Urinary bladder (tissue), 4 donors: ENCODE results near the gene CAPZB. TPM values are rescaled to one million over a fixed set of nuclear protein-coding genes. Genes with fewer than 3 reads are reported as not detected.

Experiments
- DNase-seq: peaks from one replicate; pipeline ENCODE4 v3.0.0-alpha.2; 2015; ENCODE audit errors: extremely low spot score
- H3K27ac ChIP-seq: one replicate; pipeline ENCODE4 v1.5.1; 2013; ENCODE audit warnings: low read depth, mild to moderate bottlenecking, moderate library complexity
- H3K36me3 ChIP-seq: one replicate; pipeline ENCODE4 v1.6.1; 2013; ENCODE audit warnings: mild to moderate bottlenecking, moderate library complexity; ENCODE audit not compliant: insufficient read depth
- H3K4me1 ChIP-seq: one replicate; pipeline ENCODE4 v1.6.1; 2013; ENCODE audit warnings: mild to moderate bottlenecking, moderate library complexity; ENCODE audit not compliant: insufficient read depth
- H3K4me3 ChIP-seq: one replicate; pipeline ENCODE4 v1.5.1; 2013; ENCODE audit warnings: low read depth, low read length
- WGBS: extraction: QIAGEN DNeasy Blood & Tissue Kit; methylation state at CpG from one replicate; pipeline ENCODE4 v1.1.7; 2013; 5-methylcytosine and 5-hydroxymethylcytosine counted together
- polyA plus RNA-seq: library from polyadenylated mRNA; stranded (reverse); fragments of 200-250 nt; gene quantifications from one replicate; pipeline ENCODE4 v1.2.3, GENCODE V29; 2013
- total RNA-seq: library from RNA; depleted of rRNA; stranded (reverse); fragments of >200 nt; gene quantifications from one replicate; pipeline ENCODE4 v1.2.3, GENCODE V29; 2014
- donor health status: healthy with polysubstance abuse.
- donor health status: healthy.

CAPZB gene
- total and polyA plus RNA-seq, 2 donors, result 77.1 to 372 TPM

- 64% methylated on average over 16 of the region's 16 CpGs for WGBS
- peak overlapping the region; percentile 51 for H3K27ac ChIP-seq
- H3K4me1 ChIP-seq, result peaks cover 1% of the 10 kb centered on the region
- no peak overlapping the region for H3K4me3 ChIP-seq
- DNase-seq, result no peak
- H3K36me3 ChIP-seq, result no peaks in the 10 kb centered on the region
Measured at GRCh38 chr1:19430121-19431068, 54.9 kb downstream of the CAPZB start.

GRCh38 chr1:19429611-19430010 is 55.7 kb downstream of the CAPZB start:
- peak overlapping the region; percentile 55 for H3K27ac ChIP-seq
- DNase-seq, result no peak
- H3K36me3 ChIP-seq, result no peaks in the 10 kb centered on the region
- 52% methylated on average over 4 of the region's 4 CpGs for whole genome bisulfite sequencing
- peaks cover 1% of the 10 kb centered on the region for H3K4me1 ChIP-seq
- H3K4me3 ChIP-seq, result no peak overlapping the region

- Histone ChIP-seq H3K36me3 (no peaks in the 10 kb centered on the region), H3K27ac (peak overlapping the region; percentile 79), H3K4me3 (no peak overlapping the region), H3K4me1 (peaks cover 5% of the 10 kb centered on the region)
- 27% methylated on average over 14 of the region's 14 CpGs for WGBS
- DNase-seq, result no peak
Measured at GRCh38 chr1:19427087-19427781, 58.1 kb downstream of the CAPZB start.

GRCh38 chr1:19426294-19427086 is 58.8 kb downstream of the CAPZB start:
- no peak for DNase-seq
- peaks cover 5% of the 10 kb centered on the region for H3K4me1 ChIP-seq
- WGBS, result 28% methylated on average over 13 of the region's 13 CpGs
- H3K4me3 ChIP-seq, result no peak overlapping the region
- H3K27ac ChIP-seq, result peak overlapping the region; percentile 79
- H3K36me3 ChIP-seq, result no peaks in the 10 kb centered on the region

GRCh38 chr1:19425646-19426239 is 59.6 kb downstream of the CAPZB start:
- no peak for DNase-seq
- Histone ChIP-seq H3K4me3 (no peak overlapping the region), H3K36me3 (no peaks in the 10 kb centered on the region), H3K4me1 (peaks cover 7% of the 10 kb centered on the region), H3K27ac (peak overlapping the region; percentile 79)
- 59% methylated on average over 6 of the region's 6 CpGs for WGBS

GRCh38 chr1:19424651-19425570 is 60.4 kb downstream of the CAPZB start:
- Histone ChIP-seq H3K4me1 (peaks cover 8% of the 10 kb centered on the region), H3K4me3 (no peak overlapping the region), H3K27ac (peak overlapping the region; percentile 85), H3K36me3 (no peaks in the 10 kb centered on the region)
- no peak for DNase-seq
- 56% methylated on average over 7 of the region's 7 CpGs for WGBS

GRCh38 chr1:19423130-19423529 is 62.2 kb downstream of the CAPZB start:
- Histone ChIP-seq H3K36me3 (peaks cover 1% of the 10 kb centered on the region), H3K4me1 (peaks cover 8% of the 10 kb centered on the region), H3K4me3 (no peak overlapping the region), H3K27ac (no peak overlapping the region)
- 47% methylated on average over 5 of the region's 5 CpGs for WGBS
- DNase-seq, result no peak

- no peak for DNase-seq
- no peak overlapping the region for H3K4me3 ChIP-seq
- peaks cover 8% of the 10 kb centered on the region for H3K4me1 ChIP-seq
- H3K36me3 ChIP-seq, result peaks cover 2% of the 10 kb centered on the region
- no peak overlapping the region for H3K27ac ChIP-seq
- 50% methylated on average over 4 of the region's 4 CpGs for WGBS
Measured at GRCh38 chr1:19421365-19421764, 64.0 kb downstream of the CAPZB start.

- no peak for DNase-seq
- H3K27ac ChIP-seq, result peak overlapping the region; percentile 39
Measured at GRCh38 chr1:19420606-19421005, 64.7 kb downstream of the CAPZB start.

GRCh38 chr1:19419691-19420090 is 65.6 kb downstream of the CAPZB start:
- no peak for DNase-seq
- Histone ChIP-seq H3K36me3 (peaks cover 2% of the 10 kb centered on the region), H3K4me1 (peaks cover 11% of the 10 kb centered on the region), H3K4me3 (no peak overlapping the region), H3K27ac (no peak overlapping the region)
- WGBS, result 79% methylated on average over 9 of the region's 9 CpGs

More at GRCh38 chr1:19420606-19421005, 64.7 kb downstream of the CAPZB start:
- Histone ChIP-seq H3K4me3 (no peak overlapping the region), H3K4me1 (peaks cover 8% of the 10 kb centered on the region), H3K36me3 (peaks cover 2% of the 10 kb centered on the region)
- 90% methylated on average over 4 of the region's 4 CpGs for WGBS

GRCh38 chr1:19418503-19418971 is 66.8 kb downstream of the CAPZB start:
- H3K4me3 ChIP-seq, result no peak overlapping the region
- H3K36me3 ChIP-seq, result peaks cover 2% of the 10 kb centered on the region
- H3K27ac ChIP-seq, result no peak overlapping the region
- WGBS, result 57% methylated on average over 5 of the region's 5 CpGs
- DNase-seq, result no peak
- peaks cover 11% of the 10 kb centered on the region for H3K4me1 ChIP-seq

- Histone ChIP-seq H3K36me3 (peaks cover 2% of the 10 kb centered on the region), H3K27ac (peak overlapping the region; percentile 62), H3K4me3 (no peak overlapping the region), H3K4me1 (peaks cover 11% of the 10 kb centered on the region)
- WGBS, result 43% methylated on average over 6 of the region's 6 CpGs
- no peak for DNase-seq
Measured at GRCh38 chr1:19416921-19417470, 68.3 kb downstream of the CAPZB start.
